RKO (cell line): ENCODE data around the gene OR10A3.

ENCODE experiments used
- DNase-seq: peaks from one replicate; pipeline ENCODE4 v3.0.0-alpha.2; 2016; ENCODE audit warnings: low spot score

OR10A3 gene

GRCh38 chr11:7936615-7937014 is 4.9 kb downstream of the OR10A3 start:
- DNase-seq, result no peak

DNA sequence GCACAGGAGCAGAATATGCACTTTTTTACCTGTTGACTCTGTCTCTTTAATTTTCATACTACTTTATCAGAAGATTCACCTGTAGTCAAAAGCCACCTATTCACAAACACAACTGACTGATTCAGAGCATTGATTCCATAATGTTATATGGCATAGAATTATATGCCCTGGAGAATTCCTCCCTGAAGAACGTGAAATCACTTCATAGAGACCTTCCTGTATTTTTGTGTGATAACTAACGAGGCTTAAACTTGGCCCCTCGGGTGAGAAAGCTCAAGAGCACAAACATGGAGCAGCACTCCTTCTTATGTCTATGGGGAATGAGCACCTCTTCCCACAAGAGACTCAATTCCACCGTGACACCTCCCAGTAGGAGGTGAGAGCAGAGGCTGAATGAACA is 10.3 kb downstream of the OR10A3 start, which contains the start of gene OR10A6:
Gene OR10A6, minus strand, starts transcription at position 101 of the 400 bp plus-strand sequence. CDS start 2,606 bp downstream, outside the sequence.
- DNase-seq, result no peak

- peak; percentile 61 for DNase-seq
Observed at GRCh38 chr11:7927635-7928034, 13.9 kb downstream of the OR10A3 start.

- no peak for DNase-seq
Observed at GRCh38 chr11:7924536-7924935, 17.0 kb downstream of the OR10A3 start.

- no peak for DNase-seq
Observed at GRCh38 chr11:7918141-7918540, 23.4 kb downstream of the OR10A3 start.

GRCh38 chr11:7911011-7911410 is 30.5 kb downstream of the OR10A3 start:
- DNase-seq, result no peak

DNA sequence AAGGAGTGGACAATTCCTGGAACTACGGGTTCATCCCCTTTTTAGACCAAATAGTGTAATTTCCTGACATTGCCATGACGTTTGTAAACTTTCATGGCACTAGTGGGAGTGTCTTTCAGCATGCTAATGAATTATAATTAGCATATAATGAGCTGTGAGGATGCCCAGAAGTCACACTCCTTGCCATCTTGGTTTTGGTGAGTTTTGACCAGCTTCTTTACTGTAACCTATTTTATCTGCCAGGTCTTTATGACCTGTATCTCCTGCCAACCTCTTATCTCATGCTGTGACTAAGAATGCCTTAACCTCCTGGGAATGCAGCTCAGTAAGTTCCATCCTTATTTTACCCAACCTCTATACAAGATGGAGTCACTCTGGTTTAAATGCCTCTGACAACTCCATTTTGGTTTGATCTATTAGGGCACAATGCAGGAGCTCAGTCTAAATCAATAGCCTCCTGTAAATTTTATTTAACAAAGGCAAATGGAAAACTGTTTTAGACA is 31.2 kb downstream of the OR10A3 start:
- no peak for DNase-seq

DNA sequence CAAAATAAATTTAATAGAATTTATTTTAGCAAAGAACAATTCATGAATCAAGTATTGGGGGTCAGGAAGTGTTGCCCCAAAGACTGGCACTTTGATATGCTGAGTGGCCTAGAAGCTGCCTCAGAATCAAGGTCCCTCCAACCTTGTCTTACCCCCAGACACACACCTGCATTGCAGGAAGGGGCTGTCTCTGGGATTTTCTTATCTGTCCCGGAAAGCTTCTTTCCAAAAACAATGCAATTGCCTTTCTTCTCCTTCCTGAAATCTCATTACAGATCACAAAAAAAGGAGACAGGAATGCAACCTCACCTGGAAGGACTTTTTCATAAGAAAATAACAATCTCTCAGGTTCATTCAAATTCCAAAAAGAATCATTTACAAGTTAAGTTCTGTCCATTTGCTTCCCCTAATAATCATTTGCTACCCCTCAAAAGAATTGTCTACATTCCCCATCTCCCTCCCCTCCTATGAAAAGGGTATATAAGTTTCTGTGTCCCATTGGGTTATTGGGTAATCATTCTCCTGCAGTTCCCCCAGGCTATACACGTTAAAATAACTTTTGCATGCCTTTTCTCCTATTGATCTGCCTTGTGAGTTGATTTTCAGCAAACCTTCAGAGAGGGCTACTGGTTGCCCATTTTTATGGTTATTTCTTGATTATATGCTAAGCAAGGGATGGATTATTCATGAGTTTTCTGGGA is 31.8 kb downstream of the OR10A3 start:
- DNase-seq, result no peak

DNA sequence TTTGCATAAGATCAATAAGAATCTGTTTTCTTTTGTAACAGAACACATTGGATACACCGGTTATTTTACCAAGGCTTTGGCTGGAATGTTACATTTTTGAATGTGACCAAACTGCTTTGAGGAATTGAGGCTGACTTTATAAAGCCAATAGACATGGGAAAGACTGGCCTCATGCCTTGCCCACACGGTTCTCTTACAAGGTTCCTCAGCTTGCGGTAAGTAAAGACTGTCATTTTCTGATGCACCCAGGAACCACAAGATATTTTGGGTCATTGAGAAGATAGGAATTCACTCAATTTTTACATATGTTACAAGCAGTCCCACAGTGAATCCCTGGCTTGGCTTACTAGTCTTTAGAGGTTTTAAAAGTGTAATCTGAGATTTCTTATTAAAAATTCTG is 34.4 kb downstream of the OR10A3 start:
- DNase-seq, result no peak

GRCh38 chr11:7906481-7906880 is 35.0 kb downstream of the OR10A3 start:
- no peak for DNase-seq

DNA sequence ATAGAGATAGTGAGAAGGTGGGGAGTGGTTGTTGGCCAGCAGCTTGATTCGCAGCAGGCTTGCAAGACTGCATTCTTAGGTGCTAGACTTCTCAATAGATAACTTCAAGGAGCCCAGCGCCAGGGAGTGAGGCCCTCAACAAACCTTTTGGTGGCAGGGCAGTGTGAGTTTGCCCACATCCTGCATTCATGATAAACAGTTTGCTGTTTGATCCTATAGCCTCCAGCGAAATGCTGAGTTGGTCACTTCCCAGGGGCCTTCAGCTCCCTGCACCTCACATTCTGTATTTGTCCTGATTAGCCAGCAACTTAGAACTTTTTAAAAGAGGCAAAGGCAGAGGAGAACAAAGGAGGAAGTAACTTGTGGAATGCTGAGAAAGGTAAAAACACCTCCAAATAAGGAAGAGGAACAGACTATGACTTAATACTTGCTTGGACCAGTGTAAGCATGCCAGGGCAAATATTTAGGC is 35.5 kb downstream of the OR10A3 start:
- no peak for DNase-seq

DNA sequence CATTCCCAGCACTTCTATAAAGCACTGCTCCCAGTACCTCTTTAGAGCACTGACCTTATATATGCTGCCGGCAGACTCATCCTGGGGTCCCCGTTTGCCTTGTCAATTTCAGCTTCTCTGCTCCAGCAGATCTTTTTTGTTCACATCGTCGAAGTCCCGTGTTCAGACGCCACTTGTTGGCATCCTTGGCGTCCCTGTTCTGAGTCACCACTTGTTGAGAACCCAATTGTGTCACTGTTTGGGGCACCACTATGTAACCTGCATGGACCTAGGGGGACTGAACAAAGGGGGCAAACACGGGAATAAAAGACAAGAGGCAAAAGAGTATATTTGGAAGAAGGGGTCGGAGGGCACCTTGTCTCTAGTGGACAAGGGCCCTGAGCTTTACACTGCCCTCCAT is 36.0 kb downstream of the OR10A3 start:
- DNase-seq, result no peak

DNA sequence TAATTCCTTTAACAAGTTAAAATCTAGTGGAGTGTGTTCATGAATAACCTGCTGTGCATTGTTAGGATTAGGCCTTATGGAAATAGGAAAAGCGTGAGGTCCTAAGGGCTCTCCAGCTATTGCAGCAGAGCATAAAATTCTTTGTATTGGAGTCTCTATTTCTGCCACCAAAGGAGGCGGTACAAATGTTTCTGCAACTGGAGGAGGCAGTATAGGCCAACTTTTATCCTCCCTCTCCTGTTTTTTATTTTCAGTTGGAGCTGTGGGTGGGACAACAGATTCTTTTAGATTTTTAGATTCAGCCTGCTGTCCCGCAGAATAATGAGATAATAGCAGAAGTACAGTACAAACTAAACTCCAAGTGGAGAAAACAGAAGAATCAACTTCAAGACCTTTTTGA is 36.6 kb downstream of the OR10A3 start:
- DNase-seq, result no peak

DNA sequence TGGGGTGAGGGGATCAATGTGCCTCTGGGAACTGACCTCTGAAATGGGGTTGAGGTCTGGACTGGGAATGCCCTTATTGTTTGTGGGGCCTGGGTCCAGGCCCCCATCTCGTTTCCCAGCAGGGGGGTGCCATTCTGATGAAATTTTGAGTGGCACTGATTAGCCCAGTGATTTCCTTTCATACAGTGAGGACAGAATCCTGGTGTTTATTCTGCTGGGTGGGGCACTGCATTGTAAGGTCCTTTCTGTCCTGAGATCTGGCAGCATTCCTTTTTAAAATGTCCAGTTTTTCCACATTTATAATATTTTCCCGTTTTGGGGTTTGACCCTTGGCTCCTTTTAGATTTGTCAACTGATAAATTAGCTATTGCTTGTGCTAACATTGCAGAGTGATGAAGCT is 37.6 kb downstream of the OR10A3 start:
- no peak for DNase-seq

DNA sequence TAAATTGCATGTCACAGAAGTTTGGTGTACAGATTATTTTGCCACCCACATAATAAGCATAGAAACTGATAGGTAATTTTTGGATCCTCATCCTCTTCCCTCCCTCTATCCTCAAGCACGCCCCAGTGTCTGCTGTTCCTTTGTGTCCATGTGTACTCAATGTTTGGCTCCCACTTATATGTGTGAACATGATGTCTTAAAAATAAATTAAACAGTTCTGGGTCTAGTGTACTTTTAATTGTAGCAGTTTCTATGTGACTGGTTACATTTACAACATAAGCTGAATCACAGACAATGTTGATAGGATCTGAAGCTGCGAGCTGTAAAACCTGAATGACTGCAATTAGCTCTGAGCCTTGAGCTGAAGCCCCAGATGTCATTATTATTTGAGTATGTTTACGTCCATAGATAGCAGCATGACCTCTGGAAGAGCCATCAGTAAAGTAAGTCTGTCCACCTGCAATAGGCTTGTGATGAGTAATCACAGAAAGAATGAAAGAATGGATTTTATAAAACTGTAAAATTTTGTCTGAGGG is 40.1 kb downstream of the OR10A3 start:
- no peak for DNase-seq

GRCh38 chr11:7900686-7901085 is 40.8 kb downstream of the OR10A3 start:
- DNase-seq, result no peak

- DNase-seq, result no peak
Observed at GRCh38 chr11:7899418-7899817, 42.1 kb downstream of the OR10A3 start.

GRCh38 chr11:7898666-7899283 is 42.7 kb downstream of the OR10A3 start:
- DNase-seq, result no peak

- DNase-seq, result no peak
Observed at GRCh38 chr11:7896009-7896785, 45.3 kb downstream of the OR10A3 start.

DNA sequence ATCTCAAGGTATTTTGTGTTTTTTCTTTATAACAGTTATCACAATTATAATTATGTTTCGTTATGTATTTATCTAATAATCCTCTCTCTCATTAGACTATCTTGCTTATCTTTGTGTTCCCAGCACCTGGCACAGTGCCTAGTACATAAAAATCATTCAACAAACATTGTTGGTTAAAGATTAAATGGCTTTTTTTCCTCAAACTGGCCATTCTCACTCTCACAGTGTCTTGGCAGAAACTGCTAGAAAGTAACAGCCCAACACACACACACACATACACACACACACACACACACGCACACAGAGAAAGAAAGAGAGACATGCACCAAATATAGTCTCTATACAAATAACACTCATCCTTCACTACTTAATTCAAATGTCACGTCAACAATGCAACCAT is 47.3 kb downstream of the OR10A3 start:
- DNase-seq, result no peak

DNA sequence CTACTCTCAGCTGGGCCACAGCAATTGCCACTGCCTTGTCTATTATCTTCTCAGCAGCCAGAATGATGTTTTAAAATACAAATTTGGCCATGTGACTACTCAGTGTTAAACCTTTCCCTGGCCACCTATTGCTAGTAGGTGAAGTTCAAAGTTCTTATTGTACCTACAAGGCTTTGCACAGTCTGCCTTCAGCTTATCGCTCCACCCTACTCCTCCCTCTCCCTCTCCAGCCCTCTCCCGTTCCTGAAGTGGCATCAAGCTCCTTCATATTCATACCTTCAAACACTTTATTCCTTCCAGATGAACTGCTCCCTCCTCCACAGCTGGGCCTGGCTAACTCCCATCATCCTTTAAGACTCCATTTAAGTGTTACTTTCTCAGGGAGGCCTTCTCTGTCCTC is 47.7 kb downstream of the OR10A3 start:
- no peak for DNase-seq

DNA sequence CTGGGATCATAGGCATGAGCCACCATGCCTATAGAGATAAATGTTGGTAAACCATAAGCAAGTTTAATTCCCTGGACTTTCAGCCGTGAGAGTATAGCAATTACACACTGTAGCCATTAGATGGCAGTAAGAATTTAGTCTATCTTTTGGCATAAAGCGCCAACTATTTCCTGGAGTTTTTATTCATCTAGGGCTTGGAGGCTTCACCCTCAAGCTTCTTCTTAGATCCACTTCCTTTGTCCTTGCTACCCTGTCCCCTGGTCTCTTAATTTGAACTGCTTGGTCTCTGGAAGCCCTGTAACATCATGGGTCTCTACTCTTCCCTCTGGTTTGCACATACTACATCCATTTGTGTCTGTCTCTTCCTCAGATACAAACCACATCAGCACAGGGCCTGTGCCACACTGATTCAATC is 48.7 kb downstream of the OR10A3 start:
- peak; percentile 83 for DNase-seq
